Endodermal cell (in vitro differentiated cells): ENCODE results near the gene PKP2. TPM values are rescaled to one million over a fixed set of nuclear protein-coding genes. Genes with fewer than 3 reads are reported as not detected.
A peak's percentile ranks its signal among the peaks of the same experiment; 100 is the strongest.

Source experiments
- DNase-seq: peaks from one replicate; pipeline ENCODE4 v3.0.0-alpha.2; 2017
- H3K27ac ChIP-seq: 2 replicates; pipeline ENCODE4 v1.5.1; 2013; ENCODE audit warnings: mild to moderate bottlenecking, low read depth, low read length, moderate library complexity
- H3K27me3 ChIP-seq: 2 replicates; pipeline ENCODE4 v1.6.1; 2013; ENCODE audit warnings: mild to moderate bottlenecking, low read length, moderate library complexity; ENCODE audit not compliant: insufficient read depth, control insufficient read depth, poor library complexity, severe bottlenecking
- H3K36me3 ChIP-seq: 2 replicates; pipeline ENCODE4 v1.7.0; 2013; ENCODE audit warnings: mild to moderate bottlenecking, low read length, moderate library complexity; ENCODE audit not compliant: control insufficient read depth, insufficient read depth
- H3K4me1 ChIP-seq: one replicate; pipeline ENCODE4 v1.7.0; 2013; ENCODE audit warnings: low read length; ENCODE audit not compliant: control insufficient read depth, insufficient read depth
- H3K4me3 ChIP-seq: 2 replicates; pipeline ENCODE4 v1.5.1; 2013; ENCODE audit warnings: mild to moderate bottlenecking, low read length, moderate library complexity
- H3K9ac ChIP-seq: 2 replicates; pipeline ENCODE4 v1.6.1; 2013; ENCODE audit warnings: mild to moderate bottlenecking, low read length, moderate library complexity; ENCODE audit not compliant: poor library complexity, severe bottlenecking; ENCODE audit errors: extremely low read depth
- H3K9me3 ChIP-seq: 2 replicates; pipeline ENCODE4 v1.6.1; 2013; ENCODE audit warnings: mild to moderate bottlenecking, low read length, moderate library complexity; ENCODE audit not compliant: control insufficient read depth
- H3K27ac Mint-ChIP-seq: 2 replicates; pipeline ENCODE4 v1.8.0; 2020; ENCODE audit warnings: mixed read lengths
- H3K27me3 Mint-ChIP-seq: 2 replicates; pipeline ENCODE4 v1.8.0; 2021; ENCODE audit warnings: mild to moderate bottlenecking, mixed read lengths; ENCODE audit not compliant: insufficient read depth
- H3K36me3 Mint-ChIP-seq: 2 replicates; pipeline ENCODE4 v1.8.0; 2020; ENCODE audit warnings: low read depth, mixed read lengths
- H3K4me1 Mint-ChIP-seq: 2 replicates; pipeline ENCODE4 v1.8.0; 2020; ENCODE audit warnings: mixed read lengths
- H3K4me3 Mint-ChIP-seq: 2 replicates; pipeline ENCODE4 v1.8.0; 2020; ENCODE audit warnings: mild to moderate bottlenecking, moderate library complexity, mixed read lengths
- H3K9me3 Mint-ChIP-seq: 2 replicates; pipeline ENCODE4 v1.8.0; 2020; ENCODE audit warnings: mild to moderate bottlenecking, mixed read lengths
- CTCF ChIP-seq: fragments of 200-600 bp; sonication (generic); conservative IDR thresholded peaks from 2 replicates; pipeline ENCODE4 v1.5.0; 2021; ENCODE audit warnings: antibody characterized with exemption, mild to moderate bottlenecking
- WGBS, 2 experiments: methylation state at CpG; one replicate each; pipeline versions ENCODE4 v1.1.5 to v1.1.7; 2013; ENCODE audit warnings: missing lambda C conversion rate in 2 of 2, mixed read lengths in 1 of 2; ENCODE audit not compliant: insufficient coverage in 1 of 2, insufficient read length in 1 of 2; 5-methylcytosine and 5-hydroxymethylcytosine counted together
- long read RNA-seq, 4 experiments: library from polyadenylated mRNA in 2 of 4; library from RNA in 1 of 4; library from capped mRNA in 1 of 4; stranded (forward) in 3 of 4; unstranded in 1 of 4; transcript quantifications; one replicate each; pipeline ENCODE4 v2.0.0, GENCODE V29; 2020 to 2021; ENCODE audit warnings: inconsistent platforms in 1 of 4
- polyA plus RNA-seq, 2 experiments: library from polyadenylated mRNA; stranded (reverse); fragments of 50-300 nt; gene quantifications; one replicate each; pipeline ENCODE4 v1.2.3, GENCODE V29; 2013
- total RNA-seq, 2 donors: library from RNA; stranded (reverse); fragmentation: NEBNext Ultra II Directional in 1 of 2; extraction: Animal tissue kit (Norgen Biotek cat#: 25700) in 1 of 2; gene quantifications; 2 replicates in 1 of 2; 3 replicates in 1 of 2; pipeline ENCODE4 v1.2.1, GENCODE V29; 2021

PKP2 gene
- total RNA-seq = 100 to 1,000 TPM in 1 of 2 donors, 10 to 100 TPM in 1; 62.5 to 124 TPM
- 18.1 TPM for polyA plus RNA-seq (2013, experiment 1 of 2)
- polyA plus RNA-seq (2013, experiment 2 of 2) = 20.5 TPM
- long read RNA-seq, experiment 1, full-length matches to known transcripts = 6 of 36 reads
- long read RNA-seq, experiment 1, partial matches to known transcripts = 15 of 36 reads
- long read RNA-seq, experiment 1, other reads (novel, unspliced or antisense) = 15 of 36 reads
- long read RNA-seq, experiment 2, full-length matches to known transcripts = 140 of 174 reads
- long read RNA-seq, experiment 2, partial matches to known transcripts = 23 of 174 reads
- long read RNA-seq, experiment 2, other reads (novel, unspliced or antisense) = 11 of 174 reads
- long read RNA-seq, experiment 3, full-length matches to known transcripts = 901 of 1,013 reads
- long read RNA-seq, experiment 3, partial matches to known transcripts = 80 of 1,013 reads
- long read RNA-seq, experiment 3, other reads (novel, unspliced or antisense) = 32 of 1,013 reads
- long read RNA-seq, experiment 4, full-length matches to known transcripts = 20 of 29 reads
- long read RNA-seq, experiment 4, partial matches to known transcripts = 4 of 29 reads
- long read RNA-seq, experiment 4, other reads (novel, unspliced or antisense) = 5 of 29 reads

GRCh38 chr12:32896432-32897280 lies at the start of gene PKP2:
Gene PKP2 (minus strand): TSS chr12:32896777. CDS start chr12:32896731, 46 bp downstream.
- peak within 1 kb of the TSS; percentile 71 for H3K4me3 Mint-ChIP-seq
- WGBS, 2 experiments = 0% methylated on average over 47 to 90 of the region's 94 CpGs
- no peaks in the 10 kb centered on the region for H3K9me3 Mint-ChIP-seq
- Histone ChIP-seq H3K36me3 (no peaks in the 10 kb centered on the region), H3K27me3 (no peaks in the 10 kb centered on the region), H3K9ac (peak within 1 kb of the TSS; percentile 54), H3K9me3 (no peaks in the 10 kb centered on the region), H3K27ac (no peak within 1 kb of the TSS), H3K4me3 (peak within 1 kb of the TSS; percentile 94), H3K4me1 (no peaks in the 10 kb centered on the region)
- DNase-seq = peak; percentile 97
- H3K36me3 Mint-ChIP-seq = peaks cover 2% of the 10 kb centered on the region
- H3K4me1 Mint-ChIP-seq = peaks cover 54% of the 10 kb centered on the region
- H3K27me3 Mint-ChIP-seq = peaks cover 2% of the 10 kb centered on the region
- TF ChIP-seq CTCF = no peak
- peak within 1 kb of the TSS; percentile 78 for H3K27ac Mint-ChIP-seq

- H3K4me1 Mint-ChIP-seq = peaks cover 12% of the 10 kb centered on the region
- Histone ChIP-seq H3K36me3 (no peaks in the 10 kb centered on the region), H3K27me3 (no peaks in the 10 kb centered on the region), H3K27ac (no peak overlapping the region), H3K9me3 (no peaks in the 10 kb centered on the region), H3K4me1 (peaks cover 2% of the 10 kb centered on the region), H3K9ac (no peak overlapping the region), H3K4me3 (no peak overlapping the region)
- H3K36me3 Mint-ChIP-seq = no peaks in the 10 kb centered on the region
- DNase-seq = no peak
- peaks cover 2% of the 10 kb centered on the region for H3K9me3 Mint-ChIP-seq
- H3K4me3 Mint-ChIP-seq = no peak overlapping the region
- peak; percentile 34 for TF ChIP-seq CTCF
- 95 to 97% methylated on average over 6 of the region's 6 CpGs for WGBS, 2 experiments
- no peaks in the 10 kb centered on the region for H3K27me3 Mint-ChIP-seq
- no peak overlapping the region for H3K27ac Mint-ChIP-seq
Measured at GRCh38 chr12:32944195-32944594, 47.6 kb upstream of the PKP2 start.

GRCh38 chr12:32939801-32940200 lies 43.2 kb upstream of the PKP2 start:
- no peak overlapping the region for H3K9ac ChIP-seq
- TF ChIP-seq CTCF = no peak
- no peak overlapping the region for H3K27ac ChIP-seq
- H3K9me3 ChIP-seq = no peaks in the 10 kb centered on the region
- Mint-ChIP-seq H3K4me3 (no peak overlapping the region), H3K4me1 (no peaks in the 10 kb centered on the region), H3K27ac (no peak overlapping the region), H3K27me3 (no peaks in the 10 kb centered on the region), H3K36me3 (no peaks in the 10 kb centered on the region), H3K9me3 (peaks cover 2% of the 10 kb centered on the region)
- 65 to 67% methylated on average over 3 of the region's 3 CpGs for WGBS, 2 experiments
- H3K36me3 ChIP-seq = no peaks in the 10 kb centered on the region
- H3K4me3 ChIP-seq = no peak overlapping the region
- no peak for DNase-seq
- H3K27me3 ChIP-seq = no peaks in the 10 kb centered on the region
- no peaks in the 10 kb centered on the region for H3K4me1 ChIP-seq
